PFSK-1 (cell line): Measurements from ENCODE around the gene MEF2C.

Source experiments
- FOXP2 ChIP-seq: optimal IDR thresholded peaks from 2 replicates; pipeline ENCODE3; 2011; ENCODE audit warnings: borderline replicate concordance, control low read depth, inconsistent platforms; ENCODE audit not compliant: insufficient read depth; ENCODE audit errors: extremely low read length, extremely low read depth
- POLR2AphosphoS5 ChIP-seq: IDR thresholded peaks from 2 replicates; pipeline ENCODE4 v1.6.1; 2012; ENCODE audit warnings: low read depth, mild to moderate bottlenecking, control low read depth, low read length, moderate library complexity
- TAF1 ChIP-seq: IDR thresholded peaks from 2 replicates; pipeline ENCODE4 v1.6.1; 2012; ENCODE audit warnings: low read length, control low read depth, borderline replicate concordance; ENCODE audit not compliant: insufficient read depth
- TF ChIP-seq, protein P1 (sequence below), 2 experiments: IDR thresholded peaks; 2 replicates each; pipeline versions ENCODE4 v1.6.1 to v1.8.0; 2011 to 2012; ENCODE audit warnings: low read depth in 2 of 2, low read length in 2 of 2, control low read depth in 1 of 2, inconsistent platforms in 1 of 2, mild to moderate bottlenecking in 1 of 2, moderate library complexity in 1 of 2; ENCODE audit not compliant: insufficient read depth in 1 of 2

DNA sequence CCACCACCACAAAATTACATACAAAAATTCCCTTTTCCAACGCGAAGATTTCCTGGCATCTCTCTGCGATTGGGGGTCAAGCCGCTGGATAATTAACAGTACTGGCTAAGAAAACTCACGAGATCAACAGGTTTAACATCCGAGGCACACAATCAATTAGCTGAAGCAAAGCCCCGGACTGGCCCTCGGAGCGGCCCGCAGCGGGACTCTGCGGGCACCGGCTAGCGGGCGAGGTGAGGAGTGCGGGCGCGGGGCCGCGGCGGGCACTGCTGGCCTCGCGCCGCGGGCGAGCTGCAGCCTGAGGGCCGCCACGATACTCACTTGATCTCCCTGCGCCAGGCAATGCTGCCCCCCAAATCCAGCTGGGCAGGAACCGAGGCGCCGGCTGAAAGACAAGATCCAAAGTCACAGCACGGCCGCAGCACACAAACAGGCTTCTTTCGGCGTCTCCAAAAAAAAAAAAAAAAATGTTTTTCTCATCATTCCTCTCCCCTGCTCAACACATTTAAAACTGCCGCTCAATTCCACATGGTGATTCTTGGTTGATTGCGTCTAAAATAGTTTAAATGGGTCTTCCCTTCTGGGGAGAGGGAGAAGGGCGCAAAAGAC lies 210.2 kb downstream of the MEF2C start:
- no peak for TF ChIP-seq TAF1
- TF ChIP-seq, protein P1, sequence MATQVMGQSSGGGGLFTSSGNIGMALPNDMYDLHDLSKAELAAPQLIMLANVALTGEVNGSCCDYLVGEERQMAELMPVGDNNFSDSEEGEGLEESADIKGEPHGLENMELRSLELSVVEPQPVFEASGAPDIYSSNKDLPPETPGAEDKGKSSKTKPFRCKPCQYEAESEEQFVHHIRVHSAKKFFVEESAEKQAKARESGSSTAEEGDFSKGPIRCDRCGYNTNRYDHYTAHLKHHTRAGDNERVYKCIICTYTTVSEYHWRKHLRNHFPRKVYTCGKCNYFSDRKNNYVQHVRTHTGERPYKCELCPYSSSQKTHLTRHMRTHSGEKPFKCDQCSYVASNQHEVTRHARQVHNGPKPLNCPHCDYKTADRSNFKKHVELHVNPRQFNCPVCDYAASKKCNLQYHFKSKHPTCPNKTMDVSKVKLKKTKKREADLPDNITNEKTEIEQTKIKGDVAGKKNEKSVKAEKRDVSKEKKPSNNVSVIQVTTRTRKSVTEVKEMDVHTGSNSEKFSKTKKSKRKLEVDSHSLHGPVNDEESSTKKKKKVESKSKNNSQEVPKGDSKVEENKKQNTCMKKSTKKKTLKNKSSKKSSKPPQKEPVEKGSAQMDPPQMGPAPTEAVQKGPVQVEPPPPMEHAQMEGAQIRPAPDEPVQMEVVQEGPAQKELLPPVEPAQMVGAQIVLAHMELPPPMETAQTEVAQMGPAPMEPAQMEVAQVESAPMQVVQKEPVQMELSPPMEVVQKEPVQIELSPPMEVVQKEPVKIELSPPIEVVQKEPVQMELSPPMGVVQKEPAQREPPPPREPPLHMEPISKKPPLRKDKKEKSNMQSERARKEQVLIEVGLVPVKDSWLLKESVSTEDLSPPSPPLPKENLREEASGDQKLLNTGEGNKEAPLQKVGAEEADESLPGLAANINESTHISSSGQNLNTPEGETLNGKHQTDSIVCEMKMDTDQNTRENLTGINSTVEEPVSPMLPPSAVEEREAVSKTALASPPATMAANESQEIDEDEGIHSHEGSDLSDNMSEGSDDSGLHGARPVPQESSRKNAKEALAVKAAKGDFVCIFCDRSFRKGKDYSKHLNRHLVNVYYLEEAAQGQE (IDR thresholded peaks at IDR 0.05; ENCODE audit: insufficient read depth in 1 of 2, low read depth in 2 of 2, low read length in 2 of 2): no peak
- TF ChIP-seq POLR2AphosphoS5: no peak
- TF ChIP-seq FOXP2: no peak
